ENCODE data around the gene C20orf144.
"Not testable (repeated sequence)": the region's sequence is repeated elsewhere in the genome, so short reads cannot be mapped to it uniquely, and the experiment has no call there.

C20orf144 gene

GRCh38 chr20:33645396-33645795 lies 16.7 kb upstream of the C20orf144 start:
- no peak overlapping the region for H3K4me3 ChIP-seq (ENCODE audit: low read depth, low read length)

GRCh38 chr20:33646191-33646590 lies 15.9 kb upstream of the C20orf144 start:
- TF ChIP-seq CTCF (IDR thresholded peaks at IDR 0.05; ENCODE audit: low read depth, low read length), result no peak
- H3K4me3 ChIP-seq (ENCODE audit: low read depth, low read length), result no peak overlapping the region

More at GRCh38 chr20:33645396-33645795, 16.7 kb upstream of the C20orf144 start:
- TF ChIP-seq CTCF (IDR thresholded peaks at IDR 0.05; ENCODE audit: low read depth, low read length), result no peak

- not testable (repeated sequence) for H3K4me3 ChIP-seq (ENCODE audit: low read depth, low read length)
Measured at GRCh38 chr20:33646959-33647602, 15.0 kb upstream of the C20orf144 start.

- TF ChIP-seq CTCF (IDR thresholded peaks at IDR 0.05; ENCODE audit: low read depth, low read length), result no peak
- H3K4me3 ChIP-seq (ENCODE audit: low read depth, low read length), result no peak overlapping the region
Measured at GRCh38 chr20:33647603-33648395, 14.3 kb upstream of the C20orf144 start.

- no peak overlapping the region for H3K4me3 ChIP-seq (ENCODE audit: low read depth, low read length)
- TF ChIP-seq CTCF (IDR thresholded peaks at IDR 0.05; ENCODE audit: low read depth, low read length), result no peak
Measured at GRCh38 chr20:33648396-33649004, 13.6 kb upstream of the C20orf144 start.

GRCh38 chr20:33649201-33649681 lies 12.9 kb upstream of the C20orf144 start:
- no peak overlapping the region for H3K4me3 ChIP-seq (ENCODE audit: low read depth, low read length)
- no peak for TF ChIP-seq CTCF (IDR thresholded peaks at IDR 0.05; ENCODE audit: low read depth, low read length)

GRCh38 chr20:33650111-33650752 lies 11.9 kb upstream of the C20orf144 start:
- TF ChIP-seq CTCF (IDR thresholded peaks at IDR 0.05; ENCODE audit: low read depth, low read length), result no peak

More at GRCh38 chr20:33650111-33650752, 11.9 kb upstream of the C20orf144 start:
- H3K4me3 ChIP-seq (ENCODE audit: low read depth, low read length), result no peak overlapping the region

Data from WI38 (cell line).